Lung microvascular endothelial cell (primary cell): Measurements from ENCODE around the gene ANGPT4. TPM values are rescaled to one million over a fixed set of nuclear protein-coding genes. Genes with fewer than 3 reads are reported as not detected.
"Not testable (repeated sequence)": the region's sequence is repeated elsewhere in the genome, so short reads cannot be mapped to it uniquely, and the experiment has no call there.

Experiments
- DNase-seq, 2 donors: peaks; one replicate each; pipeline versions ENCODE4 v3.0.0 to v3.0.0-alpha.2; 2010; ENCODE audit warnings: low read depth in 2 of 2
- total RNA-seq: library from RNA; depleted of rRNA; stranded (reverse); fragments of >200 nt; gene quantifications from 2 replicates; pipeline ENCODE4 v1.2.1, GENCODE V29; 2014

ANGPT4 gene
- total RNA-seq, 1 donor from 2014 or later: not detected

GRCh38 chr20:845226-845868 is 70.8 kb downstream of the ANGPT4 start:
- no peak for DNase-seq

DNA sequence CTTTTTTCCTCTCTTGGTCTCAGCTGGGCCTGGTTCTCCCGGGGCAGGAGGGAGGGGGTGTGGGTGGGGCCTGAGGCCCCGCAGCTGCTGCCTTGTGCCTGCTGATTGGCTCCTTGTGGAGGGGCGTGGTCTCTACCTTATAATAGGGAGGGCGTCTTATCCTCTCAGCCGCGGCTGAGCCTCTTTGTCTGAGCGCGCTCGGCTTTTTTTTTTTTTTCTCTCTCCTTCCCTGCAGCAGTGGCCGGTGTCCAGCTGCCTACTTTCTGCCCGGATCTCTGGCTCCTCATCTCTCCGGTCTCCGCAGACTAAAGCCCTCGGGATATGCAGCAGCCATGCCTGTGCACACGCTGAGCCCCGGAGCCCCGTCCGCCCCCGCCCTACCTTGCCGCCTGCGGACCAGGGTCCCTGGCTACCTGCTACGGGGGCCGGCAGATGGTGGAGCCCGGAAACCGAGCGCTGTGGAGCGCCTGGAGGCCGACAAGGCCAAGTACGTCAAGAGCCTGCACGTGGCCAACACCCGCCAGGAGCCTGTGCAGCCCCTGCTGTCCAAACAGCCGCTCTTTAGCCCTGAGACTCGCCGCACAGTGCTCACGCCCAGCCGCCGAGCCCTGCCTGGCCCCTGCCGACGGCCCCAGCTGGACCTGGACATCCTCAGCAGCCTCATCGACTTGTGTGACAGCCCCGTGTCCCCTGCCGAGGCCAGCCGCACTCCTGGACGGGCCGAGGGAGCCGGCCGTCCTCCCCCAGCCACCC is 71.5 kb downstream of the ANGPT4 start:
- peak; percentile 84 to 91 for DNase-seq

DNA sequence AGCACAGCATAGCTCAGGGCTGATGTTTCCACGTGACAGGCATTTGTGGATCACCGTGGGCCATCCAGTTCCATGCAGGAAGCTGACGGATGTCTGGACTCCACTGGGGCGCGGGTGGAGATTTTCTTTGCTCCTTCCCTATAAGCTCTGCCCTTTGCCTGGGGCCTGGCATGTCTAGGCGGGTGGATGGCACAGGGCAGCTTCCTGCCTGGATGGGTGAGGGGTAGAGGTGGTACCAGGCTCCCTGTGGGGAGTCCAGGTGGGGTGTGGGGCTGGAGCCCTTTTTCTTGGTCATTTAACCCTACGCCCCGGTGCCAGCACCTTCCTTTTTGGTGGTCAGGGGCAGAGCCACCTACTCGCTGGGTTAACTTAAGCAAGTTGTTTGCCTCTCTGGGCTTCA is 72.2 kb downstream of the ANGPT4 start:
- no peak for DNase-seq

- no peak for DNase-seq
Measured at GRCh38 chr20:842547-842940, 73.6 kb downstream of the ANGPT4 start.

- no peak for DNase-seq
Measured at GRCh38 chr20:841568-842546, 74.3 kb downstream of the ANGPT4 start.

DNA sequence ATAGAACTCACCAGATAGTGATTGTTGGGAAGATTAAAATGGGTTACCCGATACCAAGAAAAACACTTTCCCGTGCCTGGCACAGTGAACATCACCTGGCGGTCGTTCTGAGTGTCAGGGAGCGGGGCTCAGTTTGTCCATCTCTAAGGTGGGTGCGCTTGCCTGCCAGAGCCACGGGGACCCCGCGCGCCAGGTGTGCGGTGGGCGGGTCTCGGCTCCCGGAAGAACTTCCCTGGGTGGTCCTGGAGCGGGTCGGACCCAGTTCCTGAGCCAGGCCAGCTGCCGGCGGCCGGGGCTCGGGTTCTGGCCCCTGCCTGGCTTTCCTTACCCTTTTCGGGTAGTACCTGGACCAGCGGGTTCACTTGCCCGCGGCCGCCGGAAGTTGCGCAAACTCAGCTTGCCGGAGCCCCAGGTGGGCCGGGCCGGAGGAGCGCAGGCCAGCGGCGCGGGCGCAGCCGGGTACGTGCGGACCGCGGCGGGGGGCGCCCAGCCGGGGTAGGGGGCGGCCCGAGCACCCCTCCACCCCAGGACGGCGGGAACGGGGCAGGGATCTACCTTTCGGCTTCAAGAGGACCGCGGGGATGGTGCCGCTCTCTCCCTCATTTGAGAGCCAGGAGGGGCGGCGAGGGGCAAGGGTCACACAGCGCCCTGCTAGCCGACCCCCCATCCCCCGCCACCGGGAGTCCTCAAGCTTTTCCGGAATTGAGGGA is 75.1 kb downstream of the ANGPT4 start:
- DNase-seq: peak in 1 of 2 donors; percentile 34

DNA sequence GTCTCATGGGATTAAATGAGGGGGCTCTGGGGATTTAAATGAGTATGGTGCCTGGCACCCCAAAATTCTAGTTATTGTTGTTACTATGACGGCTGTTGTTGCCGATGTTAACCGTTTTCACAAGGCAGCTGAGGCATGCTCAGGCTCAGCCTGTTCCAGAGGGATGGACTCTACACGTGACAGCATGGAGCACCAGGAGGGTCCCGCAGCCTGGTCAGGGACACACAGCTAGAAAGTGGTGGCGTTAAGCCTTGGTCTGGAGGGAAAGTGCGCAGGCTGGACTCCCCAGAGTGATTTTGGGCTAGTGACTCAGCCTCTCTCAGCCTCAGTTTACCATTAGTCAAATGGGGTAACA is 75.7 kb downstream of the ANGPT4 start:
- DNase-seq: no peak

- DNase-seq: no peak
Measured at GRCh38 chr20:839626-840025, 76.5 kb downstream of the ANGPT4 start.

- DNase-seq: no peak
Measured at GRCh38 chr20:839015-839414, 77.1 kb downstream of the ANGPT4 start.

DNA sequence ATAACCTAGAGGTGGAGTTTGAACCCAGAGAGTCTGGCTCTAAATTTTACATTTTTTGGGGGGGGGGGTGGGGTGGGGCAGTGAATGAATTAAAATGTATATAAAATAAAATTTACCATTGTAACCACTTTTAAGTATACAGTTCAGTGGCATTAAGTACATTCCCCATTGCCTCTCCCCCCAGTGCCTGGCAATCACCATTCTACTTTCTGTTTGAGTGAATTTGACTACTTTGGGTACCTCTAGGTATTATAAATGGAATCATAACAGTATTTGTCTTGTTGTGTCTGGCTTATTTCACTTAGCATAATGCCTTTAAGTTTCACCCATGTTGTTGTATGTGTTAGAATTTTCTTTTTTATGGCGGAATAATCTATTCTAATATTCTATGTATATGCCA is 79.9 kb downstream of the ANGPT4 start:
- DNase-seq: no peak

GRCh38 chr20:835608-836045 is 80.5 kb downstream of the ANGPT4 start:
- DNase-seq: no peak

DNA sequence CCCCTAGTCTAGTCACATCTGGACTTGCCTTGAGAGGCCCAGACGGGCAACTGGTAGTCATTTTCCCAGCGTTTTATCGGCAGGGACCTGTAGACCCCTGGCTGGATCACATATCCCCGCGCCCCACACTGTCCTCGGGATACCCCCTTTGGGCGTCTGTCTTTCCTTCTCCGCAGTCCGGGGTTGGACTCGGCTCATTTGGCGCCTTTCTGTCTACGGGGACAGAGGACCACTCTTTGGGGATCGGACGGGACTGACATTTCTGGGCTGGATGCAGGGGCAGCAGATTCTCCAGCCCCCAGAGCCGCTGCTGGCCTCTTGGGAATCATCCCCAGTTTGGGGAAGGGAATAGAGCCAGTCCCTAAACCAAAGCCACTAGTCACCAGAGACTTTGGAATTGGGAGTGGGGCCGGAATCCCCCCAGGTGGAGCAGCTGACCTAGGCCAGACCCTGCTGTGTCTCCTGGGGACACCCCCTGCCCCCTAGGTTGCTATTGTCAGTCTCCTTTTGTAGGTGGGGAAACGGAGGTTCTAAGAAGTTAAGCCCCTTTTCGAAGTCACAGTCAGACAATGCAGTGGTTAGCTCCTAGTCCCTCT is 81.9 kb downstream of the ANGPT4 start:
- no peak for DNase-seq

GRCh38 chr20:833450-834150 is 82.5 kb downstream of the ANGPT4 start, which contains the start of gene FAM110A:
FAM110A (plus strand) TSS chr20:833715; CDS start chr20:844805, 11,090 bp downstream.
- DNase-seq: peak; percentile 91 to 96

- DNase-seq: no peak
Measured at GRCh38 chr20:833121-833449, 83.0 kb downstream of the ANGPT4 start.

DNA sequence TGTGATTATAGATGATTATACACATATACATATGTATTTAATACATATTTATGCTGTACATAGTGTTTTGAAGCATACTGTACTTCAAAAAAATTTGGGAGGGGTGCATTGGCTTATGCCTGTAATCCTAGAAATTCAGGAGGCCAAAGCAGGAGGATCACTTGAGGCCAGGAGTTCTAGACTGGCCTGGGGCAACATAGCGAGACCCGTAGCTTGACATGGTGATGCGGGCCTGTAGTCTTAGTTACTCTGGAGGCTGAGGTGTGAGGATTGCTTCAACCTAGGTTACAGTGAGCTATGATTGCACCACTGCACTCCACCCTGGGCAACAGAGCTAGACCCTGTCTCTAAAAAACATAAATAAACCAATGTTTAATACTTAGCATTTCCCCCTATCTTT is 84.2 kb downstream of the ANGPT4 start:
- no peak for DNase-seq

DNA sequence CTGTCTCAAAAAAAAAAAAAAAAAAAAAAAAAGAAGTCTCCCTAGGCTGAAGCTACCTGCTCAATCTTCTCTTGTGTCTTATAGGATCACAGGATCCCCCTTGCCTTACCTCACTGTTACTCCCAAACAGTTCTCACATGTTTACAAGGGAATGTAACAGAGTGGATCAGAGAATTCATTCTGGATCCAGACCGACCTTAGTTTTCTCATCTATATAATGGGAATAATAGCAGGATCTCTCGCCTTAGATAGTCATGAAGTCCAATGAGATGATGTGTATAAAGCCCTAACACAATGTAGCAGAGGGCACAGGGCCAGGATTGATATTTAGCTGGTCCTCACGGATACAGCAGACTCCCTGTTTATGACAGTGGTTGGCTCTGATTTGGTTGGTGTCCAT is 84.9 kb downstream of the ANGPT4 start:
- DNase-seq: no peak

GRCh38 chr20:830011-830521 is 86.1 kb downstream of the ANGPT4 start:
- no peak for DNase-seq

DNA sequence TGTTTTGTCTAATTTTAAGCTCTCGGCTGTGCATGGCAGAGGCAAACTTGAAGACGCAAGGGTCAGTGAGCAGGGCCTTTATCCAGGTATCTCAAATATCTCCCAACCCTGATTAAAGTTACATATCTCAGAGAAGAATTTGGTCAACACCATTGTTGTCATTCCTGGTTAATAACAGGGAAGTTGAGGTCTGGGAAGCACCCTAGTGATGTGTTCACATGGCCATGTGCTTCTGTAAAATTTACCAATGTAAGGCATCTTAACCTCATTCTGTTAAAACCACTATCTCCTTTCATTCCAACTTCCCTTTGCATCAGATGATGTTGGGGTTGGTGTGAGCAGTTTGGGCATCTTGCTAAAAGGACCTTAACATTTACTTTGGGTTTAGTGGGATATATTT is 86.6 kb downstream of the ANGPT4 start:
- no peak for DNase-seq

DNA sequence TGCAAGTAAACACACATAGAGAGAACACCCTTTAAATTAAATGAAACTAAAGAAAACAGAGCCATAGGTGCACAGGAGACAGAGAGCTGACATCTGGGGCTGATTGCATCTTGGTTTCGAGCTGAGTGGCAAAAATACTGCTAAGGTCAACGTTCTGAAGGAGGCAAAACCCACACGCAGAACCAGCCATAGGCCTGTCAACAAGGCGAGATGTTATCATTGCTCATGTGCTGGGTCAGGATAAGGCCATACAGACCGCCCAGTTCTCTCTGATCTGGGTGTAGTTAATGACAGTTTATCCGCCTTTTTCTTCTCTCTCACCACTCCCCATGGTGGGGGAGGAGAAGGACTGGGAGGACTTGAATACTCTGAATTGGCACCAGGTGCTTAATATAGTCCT is 87.1 kb downstream of the ANGPT4 start:
- DNase-seq: no peak

- DNase-seq: not testable (repeated sequence)
Measured at GRCh38 chr20:827981-828380, 88.2 kb downstream of the ANGPT4 start.
